ENCODE results near the gene ADPRHL1.

ADPRHL1 gene

GRCh38 chr13:113351514-113352026, 101.7 kb downstream of the ADPRHL1 start:
- DNase-seq (ENCODE audit: low read depth, low spot score) = no peak

- no peak for DNase-seq (ENCODE audit: low read depth, low spot score)
Measured at GRCh38 chr13:113350938-113351335, 102.4 kb downstream of the ADPRHL1 start.

- DNase-seq (ENCODE audit: low read depth, low spot score) = no peak
Measured at GRCh38 chr13:113350065-113350937, 103.0 kb downstream of the ADPRHL1 start.
